Measurements from ENCODE around the gene FLVCR2.
"Not testable (repeated sequence)": the region's sequence is repeated elsewhere in the genome, so short reads cannot be mapped to it uniquely, and the experiment has no call there.

Gene FLVCR2

GRCh38 chr14:75597149-75597548, 18.7 kb downstream of the FLVCR2 start:
- DNase-seq = no peak

- DNase-seq = not testable (repeated sequence)
These were observed 21.7 kb downstream of the FLVCR2 start for GRCh38 chr14:75600100-75600499.

DNA sequence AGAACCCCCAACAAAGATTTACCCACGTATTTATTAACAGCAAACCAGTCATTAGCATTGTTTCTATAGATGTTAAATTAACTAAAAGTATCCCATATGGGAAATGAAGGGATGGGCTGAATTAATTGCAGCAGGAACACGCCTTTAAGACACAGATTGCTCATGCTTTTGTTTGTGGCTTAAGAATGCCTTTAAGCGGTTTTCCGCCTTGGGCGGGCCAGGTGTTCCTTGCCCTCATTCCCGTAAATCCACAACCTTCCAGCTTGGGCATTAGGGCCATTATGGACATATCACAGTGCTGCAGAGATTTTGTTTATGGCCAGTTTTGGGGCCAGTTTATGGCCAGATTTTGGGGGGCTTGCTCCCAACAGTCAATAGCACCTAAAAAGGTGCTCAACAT, 22.6 kb downstream of the FLVCR2 start:
- DNase-seq = not testable (repeated sequence)

DNA sequence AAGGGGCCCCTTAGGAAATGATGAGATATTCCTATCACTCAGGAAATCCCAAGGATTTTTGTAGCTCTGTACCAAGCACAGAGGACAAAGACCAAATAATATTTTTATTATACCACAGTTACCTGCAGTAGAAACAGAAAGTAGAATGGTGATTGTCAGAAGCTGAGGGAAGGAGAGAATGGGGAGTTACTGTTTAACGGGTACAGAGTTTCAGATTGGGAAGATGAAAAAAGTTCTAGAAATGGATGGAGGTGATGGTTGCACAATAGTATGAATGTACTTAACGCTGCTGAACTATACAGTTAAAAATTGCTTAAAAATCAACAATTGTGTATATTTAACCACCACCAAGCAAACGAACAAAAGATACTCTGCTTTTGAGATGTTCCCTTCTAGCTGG, 24.1 kb downstream of the FLVCR2 start:
- no peak for DNase-seq

DNA sequence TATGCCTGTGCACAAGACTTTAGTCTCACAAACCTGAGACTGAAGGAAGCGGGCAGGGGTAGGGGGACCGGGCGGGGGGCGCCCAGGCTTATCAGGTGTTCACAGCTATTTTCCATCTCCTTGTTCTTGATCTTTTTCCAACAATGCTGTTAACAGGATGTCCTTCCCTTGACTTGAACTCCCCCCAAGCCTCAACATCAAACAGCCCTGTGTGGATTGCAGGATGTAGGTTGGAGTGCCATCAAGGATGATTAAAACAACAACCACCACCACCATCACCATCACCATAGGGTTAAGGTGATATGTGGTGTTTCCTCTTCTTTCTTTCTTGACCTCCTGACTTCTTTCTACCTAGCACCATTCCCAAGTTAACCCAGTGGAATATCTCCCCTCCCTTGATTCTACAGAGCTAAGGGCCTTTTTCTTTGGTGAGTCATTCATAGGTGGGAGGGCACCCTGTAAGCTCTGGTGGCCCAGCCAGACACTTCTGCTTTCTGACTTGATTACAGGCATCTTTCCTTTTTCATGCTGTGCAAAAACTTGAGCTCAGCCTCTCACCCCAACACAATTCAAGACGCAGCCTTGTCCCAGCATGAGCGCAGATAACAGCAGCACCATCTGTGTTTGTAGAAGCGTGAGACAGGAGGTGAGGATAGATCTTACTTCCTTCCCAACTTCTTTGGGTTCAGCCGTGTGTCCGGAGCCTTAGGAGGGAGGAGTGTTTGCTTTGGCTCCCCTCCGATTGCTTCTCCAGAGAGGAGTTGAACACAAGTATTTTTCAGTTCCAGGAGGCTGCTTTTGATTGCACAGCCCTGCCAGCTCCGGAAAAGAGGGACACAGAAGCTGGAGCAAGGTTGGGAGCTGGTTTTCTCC, 26.8 kb downstream of the FLVCR2 start:
- DNase-seq = no peak

DNA sequence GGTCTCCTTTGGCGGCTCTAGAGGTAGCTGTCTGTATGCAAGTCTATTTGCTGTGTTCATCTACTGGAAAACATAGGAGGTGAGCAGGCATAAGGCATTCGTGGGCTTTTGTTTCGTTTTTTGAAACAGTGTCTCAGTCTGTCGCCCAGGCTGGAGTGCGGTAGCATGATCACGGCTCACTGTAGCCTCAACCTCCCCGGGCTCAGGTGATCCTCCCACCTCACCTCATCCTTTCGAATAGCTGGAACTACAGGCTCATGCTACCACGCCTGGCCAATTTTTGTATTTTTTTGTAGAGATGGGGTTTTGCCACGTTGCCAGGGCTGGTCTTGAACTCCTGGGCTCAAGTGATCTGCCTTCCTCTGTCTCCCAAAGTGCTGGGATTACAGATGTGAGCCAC, 27.5 kb downstream of the FLVCR2 start:
- no peak for DNase-seq

DNA sequence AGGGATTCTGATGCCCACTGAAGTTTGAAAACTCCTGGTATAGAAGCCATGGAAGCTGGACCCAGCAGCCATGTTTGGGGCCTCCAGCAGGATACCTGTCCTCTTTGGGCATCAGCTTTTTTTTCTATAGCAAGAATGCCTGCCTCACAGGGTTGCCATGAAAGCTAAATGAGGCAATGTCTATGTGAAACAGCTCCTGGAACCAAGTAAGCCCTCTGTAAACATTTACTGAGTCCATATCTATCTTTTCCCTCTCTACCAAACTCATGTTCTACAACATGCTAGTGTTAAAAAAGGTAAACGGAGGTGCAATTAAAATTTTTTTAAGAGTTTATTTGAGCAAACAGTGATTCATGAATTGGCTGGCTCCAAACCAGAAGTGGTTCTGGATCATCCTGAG, 28.6 kb downstream of the FLVCR2 start:
- no peak for DNase-seq

DNA sequence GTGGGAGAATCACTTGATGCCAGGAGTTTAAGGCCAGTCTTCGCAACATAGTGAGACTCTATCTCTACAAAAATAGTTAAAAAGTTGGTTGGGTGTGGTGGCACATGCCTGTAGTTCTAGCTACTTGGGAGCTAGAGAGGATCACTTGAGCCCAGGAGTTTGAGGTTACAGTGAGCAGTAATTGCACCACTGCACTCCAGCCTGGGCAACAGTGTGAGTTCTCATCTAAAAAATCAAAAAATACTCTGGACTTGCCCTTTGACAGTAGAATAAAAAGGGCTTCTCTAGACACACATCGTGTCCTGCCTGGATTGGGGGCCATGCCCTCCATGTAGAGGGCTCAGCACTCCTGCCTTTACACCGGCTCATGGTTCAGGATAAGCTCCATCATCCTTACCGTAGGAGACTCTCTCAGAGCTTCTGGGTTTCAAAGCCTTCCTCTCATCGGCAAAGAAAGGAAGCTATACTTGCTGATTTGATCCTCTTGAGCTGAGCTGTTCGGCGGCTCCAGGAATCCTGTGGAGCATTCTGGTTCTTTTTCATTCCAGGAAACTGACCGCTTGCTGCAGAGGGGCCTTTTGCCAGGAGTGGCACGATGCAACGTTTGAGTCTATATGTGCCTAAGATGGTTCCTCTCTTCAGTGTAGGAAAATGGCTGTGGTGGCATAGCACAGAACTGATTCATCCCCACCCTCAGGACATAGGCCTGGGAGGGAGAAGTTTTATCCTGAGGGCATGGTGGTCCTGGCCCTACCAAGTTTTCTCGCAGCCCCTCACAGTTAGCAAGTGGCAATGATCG, 29.6 kb downstream of the FLVCR2 start:
- no peak for DNase-seq

- DNase-seq = no peak
These were observed 30.7 kb downstream of the FLVCR2 start for GRCh38 chr14:75609116-75609515.

DNA sequence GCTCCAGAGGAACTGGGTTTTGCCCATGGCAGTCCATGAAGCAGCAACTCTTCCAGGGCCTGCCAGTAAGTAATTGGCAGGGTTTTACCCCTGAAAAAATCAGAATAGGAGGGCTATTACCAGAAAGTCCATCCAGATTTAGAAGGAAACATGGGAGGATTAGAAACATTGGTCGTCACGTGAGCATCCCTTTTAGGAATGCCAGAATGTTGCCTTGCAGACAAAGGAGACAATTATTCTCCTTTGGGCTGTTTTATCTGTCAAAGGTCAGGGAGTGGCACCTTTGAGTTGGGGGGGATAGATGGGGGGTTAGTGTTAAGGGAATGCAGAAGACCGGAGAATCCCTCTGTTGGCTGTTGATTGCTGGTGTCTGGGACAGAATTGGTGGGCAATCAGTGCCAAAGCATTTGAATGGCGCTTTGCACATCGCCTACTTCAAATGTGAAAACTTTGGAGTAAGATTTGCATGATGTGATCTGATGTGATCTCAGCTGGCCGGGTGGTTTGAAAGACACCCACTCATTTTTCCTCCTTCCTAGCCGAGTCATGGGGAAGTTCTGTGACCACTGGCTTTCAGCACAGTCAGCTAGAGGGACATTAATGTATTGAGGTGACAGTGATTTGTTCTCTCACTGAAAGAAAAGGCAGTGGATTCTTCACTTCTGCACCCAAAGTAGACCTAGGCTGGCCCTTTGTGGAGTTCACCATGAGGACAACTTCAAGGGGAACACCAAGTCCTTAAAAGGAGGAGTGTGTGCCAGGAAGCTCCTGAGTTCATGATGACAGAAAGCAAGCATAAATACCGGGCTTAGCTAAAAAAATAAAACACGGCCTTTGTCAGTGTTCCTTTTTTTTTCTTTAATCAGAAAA, 31.4 kb downstream of the FLVCR2 start:
- no peak for DNase-seq

DNA sequence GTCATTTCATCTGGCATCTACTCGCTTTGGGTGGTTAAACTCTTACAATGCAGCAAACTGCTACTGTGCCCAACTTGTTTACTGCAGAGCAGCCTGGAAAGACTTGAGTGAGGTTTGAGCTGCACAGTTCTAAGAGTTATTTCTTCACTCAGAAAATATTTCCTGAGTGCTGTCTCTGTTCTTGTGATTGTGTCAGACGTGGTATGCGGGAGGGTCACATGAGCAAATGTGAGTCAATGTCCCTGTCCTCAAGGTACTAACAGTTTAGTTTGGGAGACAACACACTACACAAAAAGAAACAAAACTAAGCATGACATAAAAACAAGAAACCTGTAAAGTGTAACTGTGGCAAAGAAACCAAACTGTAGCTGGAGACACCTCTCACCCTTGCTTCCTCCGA, 32.4 kb downstream of the FLVCR2 start:
- no peak for DNase-seq

DNA sequence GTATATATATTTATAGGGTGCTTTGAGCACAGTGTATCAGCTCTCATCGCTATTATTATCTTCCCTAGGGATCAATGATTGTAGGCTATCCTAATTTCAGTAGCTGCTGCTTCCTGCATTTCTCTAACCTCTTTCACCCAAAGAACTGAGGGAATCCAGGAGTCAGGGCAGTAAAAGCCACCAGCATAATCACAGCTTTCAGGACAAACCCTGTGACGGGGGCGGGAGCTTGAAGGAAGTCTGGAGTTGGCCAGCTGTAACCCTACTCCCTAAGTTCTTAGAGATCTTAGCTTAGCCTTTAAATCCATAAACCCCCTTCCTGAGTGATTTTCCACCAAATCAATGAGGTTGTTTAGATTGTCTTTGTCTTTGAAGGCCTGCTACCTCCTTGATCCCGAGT, 33.7 kb downstream of the FLVCR2 start:
- no peak for DNase-seq

GRCh38 chr14:75614179-75614578, 35.8 kb downstream of the FLVCR2 start:
- no peak for DNase-seq

DNA sequence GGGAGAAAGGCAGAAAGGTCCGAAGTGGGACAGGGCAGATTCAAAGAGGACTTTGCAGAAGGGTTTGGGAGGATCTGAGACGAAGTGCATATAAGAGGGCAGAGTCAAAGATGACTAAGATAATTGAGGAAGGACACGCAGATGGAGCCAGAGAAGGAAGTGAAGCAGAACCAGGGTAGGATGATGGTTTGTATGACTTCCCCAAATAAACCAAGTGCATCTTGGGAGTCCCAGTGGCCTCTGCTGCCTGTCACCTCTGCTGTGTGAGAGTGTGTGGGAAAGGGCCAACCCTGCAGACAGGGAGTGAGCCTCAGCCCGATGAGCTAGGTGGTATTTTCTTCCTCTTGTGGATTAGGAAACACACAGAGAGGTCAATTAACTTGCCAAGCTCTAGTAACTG, 36.8 kb downstream of the FLVCR2 start:
- peak; percentile 8 for DNase-seq

DNA sequence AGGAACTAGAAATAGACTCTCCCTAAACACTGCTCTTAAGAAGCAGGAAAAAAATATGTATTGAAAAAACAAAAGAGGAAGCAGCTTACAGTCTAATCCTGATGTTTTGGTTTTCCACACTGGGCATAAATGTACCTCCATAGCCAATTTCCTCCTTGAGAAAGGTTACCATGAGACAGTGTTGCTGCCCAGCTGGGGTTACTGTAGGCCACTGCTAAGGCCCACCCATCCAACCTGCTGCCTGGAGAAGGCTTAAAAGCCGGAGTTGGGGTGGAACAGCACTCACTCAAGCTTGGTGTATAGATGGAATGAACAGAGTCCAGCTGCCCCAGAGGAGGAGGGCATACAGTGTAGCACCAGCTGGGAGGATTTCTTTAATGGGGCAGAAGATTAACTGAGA, 41.1 kb downstream of the FLVCR2 start:
- no peak for DNase-seq

GRCh38 chr14:75625034-75625433, 46.6 kb downstream of the FLVCR2 start:
- DNase-seq = no peak

- DNase-seq = no peak
These were observed 48.0 kb downstream of the FLVCR2 start for GRCh38 chr14:75626396-75626795.

- no peak for DNase-seq
These were observed 48.4 kb downstream of the FLVCR2 start for GRCh38 chr14:75626863-75627262.

- no peak for DNase-seq
These were observed 49.0 kb downstream of the FLVCR2 start for GRCh38 chr14:75627406-75627805.

DNA sequence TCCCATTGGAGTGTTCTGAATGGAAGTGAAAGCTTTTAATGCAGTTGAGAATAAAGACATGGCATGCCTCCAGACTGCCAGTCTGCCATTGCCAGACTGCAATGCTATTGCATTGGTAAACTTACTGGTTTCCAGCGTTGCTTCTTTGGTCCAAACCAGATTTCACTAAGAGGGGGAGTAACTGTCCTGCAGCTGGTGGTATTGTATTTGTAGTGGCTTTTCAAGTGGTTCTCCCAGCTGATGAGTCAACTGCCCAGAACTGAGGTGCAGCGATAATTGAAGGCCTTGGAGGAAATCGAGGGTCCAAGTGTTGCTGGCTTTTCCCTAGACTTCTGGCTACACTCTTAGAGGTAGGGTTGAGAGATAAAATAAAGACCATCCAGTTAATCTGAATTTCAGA, 50.4 kb downstream of the FLVCR2 start:
- DNase-seq = no peak

- no peak for DNase-seq
These were observed 52.5 kb downstream of the FLVCR2 start for GRCh38 chr14:75630695-75631452.

GRCh38 chr14:75631453-75631831, 53.0 kb downstream of the FLVCR2 start:
- no peak for DNase-seq

- no peak for DNase-seq
These were observed 56.4 kb downstream of the FLVCR2 start for GRCh38 chr14:75634848-75635247.

Measured in CD4-positive, alpha-beta T cell treated with Interleukin-12 subunit alpha and Interleukin-12 subunit beta, for 1 hour (primary cell).